Measurements from ENCODE around the gene ANKRD13A.
A peak's percentile ranks its signal among the peaks of the same experiment; 100 is the strongest.

The ANKRD13A gene

DNA sequence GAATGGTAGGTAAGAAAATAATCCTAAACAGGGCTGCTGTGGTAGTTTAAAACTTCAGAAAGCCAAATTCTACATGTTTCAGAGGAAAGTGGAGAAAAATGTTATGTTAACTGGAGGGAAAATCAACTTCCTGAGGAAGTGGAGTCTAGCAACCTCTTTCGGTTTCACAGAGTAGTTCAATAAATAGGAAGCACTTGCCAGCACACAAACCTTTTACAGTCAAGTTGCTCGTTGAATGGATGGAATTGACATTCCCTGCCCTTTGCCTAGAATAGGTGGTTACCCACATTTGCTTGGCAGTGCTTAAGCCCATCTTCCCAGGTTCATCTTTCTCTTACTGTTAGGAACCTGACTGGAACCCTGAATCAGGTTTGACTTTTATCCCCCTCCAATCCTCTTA, 15.9 kb downstream of the ANKRD13A start:
- H3K36me3 ChIP-seq (ENCODE audit: control insufficient read depth, insufficient read depth, low read length) = no peaks in the 10 kb centered on the region
- no peaks in the 10 kb centered on the region for H3K9me3 ChIP-seq (ENCODE audit: control insufficient read depth, low read length)
- no peaks in the 10 kb centered on the region for H3K4me1 ChIP-seq (ENCODE audit: control insufficient read depth, insufficient read depth, low read length)
- no peak overlapping the region for H3K4me3 ChIP-seq (ENCODE audit: low read length)
- no peaks in the 10 kb centered on the region for H3K27me3 ChIP-seq (ENCODE audit: control insufficient read depth, insufficient read depth, low read length)
- H3K9ac ChIP-seq (ENCODE audit: low read length) = no peak overlapping the region

DNA sequence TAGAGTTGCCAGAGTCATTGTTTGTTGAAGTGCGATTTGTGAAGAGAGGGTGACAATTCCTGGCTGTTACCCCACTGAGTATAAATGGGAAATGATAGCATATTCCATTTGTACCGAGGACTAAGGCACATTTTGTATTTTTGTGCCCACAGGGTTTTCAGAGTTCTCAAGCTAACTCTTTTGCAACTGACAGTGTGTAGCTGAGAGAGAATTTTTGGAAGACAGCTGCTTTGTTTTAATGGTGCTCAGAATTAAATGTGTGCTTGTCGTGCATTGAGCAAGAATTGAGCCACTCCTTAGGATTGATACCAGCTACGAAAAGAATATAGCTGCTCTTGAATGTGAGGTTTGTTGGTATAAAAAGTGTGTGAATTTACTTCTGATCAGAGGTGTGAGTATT, 21.7 kb downstream of the ANKRD13A start:
- no peaks in the 10 kb centered on the region for H3K9me3 ChIP-seq (ENCODE audit: control insufficient read depth, low read length)
- peaks cover 5% of the 10 kb centered on the region for H3K36me3 ChIP-seq (ENCODE audit: control insufficient read depth, insufficient read depth, low read length)
- no peak overlapping the region for H3K9ac ChIP-seq (ENCODE audit: low read length)
- no peaks in the 10 kb centered on the region for H3K4me1 ChIP-seq (ENCODE audit: control insufficient read depth, insufficient read depth, low read length)
- no peaks in the 10 kb centered on the region for H3K27me3 ChIP-seq (ENCODE audit: control insufficient read depth, insufficient read depth, low read length)
- no peak overlapping the region for H3K4me3 ChIP-seq (ENCODE audit: low read length)

GRCh38 chr12:110023059-110023980, 24.1 kb downstream of the ANKRD13A start:
- H3K4me1 ChIP-seq (ENCODE audit: control insufficient read depth, insufficient read depth, low read length) = no peaks in the 10 kb centered on the region
- no peaks in the 10 kb centered on the region for H3K27me3 ChIP-seq (ENCODE audit: control insufficient read depth, insufficient read depth, low read length)
- peaks cover 20% of the 10 kb centered on the region for H3K36me3 ChIP-seq (ENCODE audit: control insufficient read depth, insufficient read depth, low read length)
- no peak overlapping the region for H3K4me3 ChIP-seq (ENCODE audit: low read length)
- no peaks in the 10 kb centered on the region for H3K9me3 ChIP-seq (ENCODE audit: control insufficient read depth, low read length)
- H3K9ac ChIP-seq (ENCODE audit: low read length) = no peak overlapping the region

GRCh38 chr12:110024051-110024450, 24.8 kb downstream of the ANKRD13A start:
- no peaks in the 10 kb centered on the region for H3K27me3 ChIP-seq (ENCODE audit: control insufficient read depth, insufficient read depth, low read length)
- peaks cover 21% of the 10 kb centered on the region for H3K36me3 ChIP-seq (ENCODE audit: control insufficient read depth, insufficient read depth, low read length)
- H3K4me3 ChIP-seq (ENCODE audit: low read length) = no peak overlapping the region
- H3K9ac ChIP-seq (ENCODE audit: low read length) = no peak overlapping the region
- no peaks in the 10 kb centered on the region for H3K9me3 ChIP-seq (ENCODE audit: control insufficient read depth, low read length)
- no peaks in the 10 kb centered on the region for H3K4me1 ChIP-seq (ENCODE audit: control insufficient read depth, insufficient read depth, low read length)

- no peaks in the 10 kb centered on the region for H3K9me3 ChIP-seq (ENCODE audit: control insufficient read depth, low read length)
- H3K27me3 ChIP-seq (ENCODE audit: control insufficient read depth, insufficient read depth, low read length) = no peaks in the 10 kb centered on the region
- no peak overlapping the region for H3K9ac ChIP-seq (ENCODE audit: low read length)
- no peaks in the 10 kb centered on the region for H3K4me1 ChIP-seq (ENCODE audit: control insufficient read depth, insufficient read depth, low read length)
- no peak overlapping the region for H3K4me3 ChIP-seq (ENCODE audit: low read length)
- peaks cover 21% of the 10 kb centered on the region for H3K36me3 ChIP-seq (ENCODE audit: control insufficient read depth, insufficient read depth, low read length)
Observed at GRCh38 chr12:110028323-110028722, 29.1 kb downstream of the ANKRD13A start.

GRCh38 chr12:110029290-110029815, 30.1 kb downstream of the ANKRD13A start:
- Histone ChIP-seq H3K9ac (ENCODE audit: low read length) (no peak overlapping the region), H3K4me1 (ENCODE audit: control insufficient read depth, insufficient read depth, low read length) (no peaks in the 10 kb centered on the region), H3K27me3 (ENCODE audit: control insufficient read depth, insufficient read depth, low read length) (no peaks in the 10 kb centered on the region), H3K36me3 (ENCODE audit: control insufficient read depth, insufficient read depth, low read length) (peaks cover 19% of the 10 kb centered on the region), H3K9me3 (ENCODE audit: control insufficient read depth, low read length) (no peaks in the 10 kb centered on the region), H3K4me3 (ENCODE audit: low read length) (no peak overlapping the region)

- H3K4me1 ChIP-seq (ENCODE audit: control insufficient read depth, insufficient read depth, low read length) = peaks cover 4% of the 10 kb centered on the region
- H3K9ac ChIP-seq (ENCODE audit: low read length) = no peak overlapping the region
- no peaks in the 10 kb centered on the region for H3K9me3 ChIP-seq (ENCODE audit: control insufficient read depth, low read length)
- no peak overlapping the region for H3K4me3 ChIP-seq (ENCODE audit: low read length)
- H3K27me3 ChIP-seq (ENCODE audit: control insufficient read depth, insufficient read depth, low read length) = no peaks in the 10 kb centered on the region
- peaks cover 6% of the 10 kb centered on the region for H3K36me3 ChIP-seq (ENCODE audit: control insufficient read depth, insufficient read depth, low read length)
Observed at GRCh38 chr12:110033888-110034287, 34.7 kb downstream of the ANKRD13A start.

DNA sequence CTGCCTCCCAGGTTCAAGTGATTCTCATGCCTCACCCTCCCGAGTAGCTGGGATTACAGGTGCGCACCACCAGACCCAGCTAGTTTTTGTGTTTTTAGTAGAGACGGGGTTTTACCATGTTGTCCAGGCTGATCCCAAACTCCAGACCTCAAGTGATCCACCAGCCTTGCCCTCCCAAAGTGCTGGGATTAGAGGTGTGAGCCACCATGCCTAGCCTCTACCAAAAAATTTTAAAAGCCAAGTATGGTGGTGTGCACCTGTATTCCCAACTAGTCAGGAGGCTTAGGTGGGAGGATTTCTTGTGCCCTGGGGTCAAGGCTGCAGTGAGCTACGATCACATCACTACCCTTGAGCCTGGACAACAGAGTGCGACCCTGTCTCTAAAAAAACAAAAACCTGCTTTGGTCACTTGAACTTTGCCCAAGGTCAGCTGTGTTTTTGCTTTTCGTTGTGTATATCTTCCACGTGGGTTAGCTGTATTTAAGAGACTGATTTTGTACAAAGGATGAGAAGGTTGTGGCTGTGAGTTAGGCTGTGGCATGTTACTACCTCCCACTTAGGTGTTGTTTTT, 36.4 kb downstream of the ANKRD13A start:
- no peaks in the 10 kb centered on the region for H3K27me3 ChIP-seq (ENCODE audit: control insufficient read depth, insufficient read depth, low read length)
- no peak overlapping the region for H3K9ac ChIP-seq (ENCODE audit: low read length)
- peaks cover 6% of the 10 kb centered on the region for H3K36me3 ChIP-seq (ENCODE audit: control insufficient read depth, insufficient read depth, low read length)
- no peaks in the 10 kb centered on the region for H3K9me3 ChIP-seq (ENCODE audit: control insufficient read depth, low read length)
- no peak overlapping the region for H3K4me3 ChIP-seq (ENCODE audit: low read length)
- peaks cover 14% of the 10 kb centered on the region for H3K4me1 ChIP-seq (ENCODE audit: control insufficient read depth, insufficient read depth, low read length)

DNA sequence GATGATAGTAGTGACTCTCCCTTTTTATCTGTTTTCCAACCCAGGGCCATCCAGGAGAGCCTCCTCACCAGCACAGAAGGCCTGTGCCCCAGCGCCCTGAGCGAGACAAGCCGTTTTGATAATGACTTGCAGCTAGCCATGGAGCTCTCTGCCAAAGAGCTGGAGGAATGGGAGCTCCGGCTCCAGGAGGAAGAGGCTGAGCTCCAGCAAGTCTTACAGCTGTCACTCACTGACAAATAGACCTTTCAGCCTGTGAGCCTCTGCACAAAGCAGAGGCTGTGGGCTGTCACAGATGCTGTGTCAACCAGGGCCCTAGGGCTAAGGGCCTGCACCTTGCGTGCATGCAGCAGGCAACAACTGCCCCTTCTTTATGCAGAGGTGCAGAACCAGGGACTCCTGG, 38.1 kb downstream of the ANKRD13A start:
- no peaks in the 10 kb centered on the region for H3K27me3 ChIP-seq (ENCODE audit: control insufficient read depth, insufficient read depth, low read length)
- no peaks in the 10 kb centered on the region for H3K9me3 ChIP-seq (ENCODE audit: control insufficient read depth, low read length)
- H3K9ac ChIP-seq (ENCODE audit: low read length) = no peak overlapping the region
- peaks cover 14% of the 10 kb centered on the region for H3K4me1 ChIP-seq (ENCODE audit: control insufficient read depth, insufficient read depth, low read length)
- H3K36me3 ChIP-seq (ENCODE audit: control insufficient read depth, insufficient read depth, low read length) = peaks cover 6% of the 10 kb centered on the region
- H3K4me3 ChIP-seq (ENCODE audit: low read length) = no peak overlapping the region

GRCh38 chr12:110038741-110039084, 39.5 kb downstream of the ANKRD13A start:
- no peaks in the 10 kb centered on the region for H3K9me3 ChIP-seq (ENCODE audit: control insufficient read depth, low read length)
- peaks cover 22% of the 10 kb centered on the region for H3K4me1 ChIP-seq (ENCODE audit: control insufficient read depth, insufficient read depth, low read length)
- H3K9ac ChIP-seq (ENCODE audit: low read length) = peak overlapping the region; percentile 15
- H3K4me3 ChIP-seq (ENCODE audit: low read length) = no peak overlapping the region
- peaks cover 6% of the 10 kb centered on the region for H3K36me3 ChIP-seq (ENCODE audit: control insufficient read depth, insufficient read depth, low read length)
- H3K27me3 ChIP-seq (ENCODE audit: control insufficient read depth, insufficient read depth, low read length) = no peaks in the 10 kb centered on the region

- H3K9ac ChIP-seq (ENCODE audit: low read length) = peak overlapping the region; percentile 48
- peak overlapping the region; percentile 16 for H3K4me3 ChIP-seq (ENCODE audit: low read length)
- peaks cover 6% of the 10 kb centered on the region for H3K36me3 ChIP-seq (ENCODE audit: control insufficient read depth, insufficient read depth, low read length)
- H3K27me3 ChIP-seq (ENCODE audit: control insufficient read depth, insufficient read depth, low read length) = no peaks in the 10 kb centered on the region
- H3K9me3 ChIP-seq (ENCODE audit: control insufficient read depth, low read length) = no peaks in the 10 kb centered on the region
- H3K4me1 ChIP-seq (ENCODE audit: control insufficient read depth, insufficient read depth, low read length) = peaks cover 22% of the 10 kb centered on the region
Observed at GRCh38 chr12:110039085-110039807, 40.0 kb downstream of the ANKRD13A start.

DNA sequence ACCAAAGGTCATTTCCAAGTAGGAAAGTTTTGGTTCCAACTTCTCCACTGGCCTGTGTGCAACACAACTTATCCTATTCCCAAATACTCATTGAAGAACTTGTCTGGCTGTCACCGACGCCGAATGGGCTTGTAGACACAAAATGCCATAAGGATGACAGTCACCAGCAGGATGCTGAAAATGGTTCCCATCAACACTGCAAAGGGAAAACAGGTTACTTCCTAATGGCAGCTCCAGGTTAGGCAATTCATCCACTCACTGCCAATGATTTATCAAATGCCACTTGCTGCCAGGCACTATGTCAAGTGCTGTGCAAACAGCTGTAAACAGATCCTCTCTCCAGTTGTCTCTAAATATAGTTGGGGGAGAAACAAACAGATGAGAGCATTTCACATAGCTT, 43.0 kb downstream of the ANKRD13A start:
- H3K27me3 ChIP-seq (ENCODE audit: control insufficient read depth, insufficient read depth, low read length) = no peaks in the 10 kb centered on the region
- no peak overlapping the region for H3K9ac ChIP-seq (ENCODE audit: low read length)
- H3K9me3 ChIP-seq (ENCODE audit: control insufficient read depth, low read length) = no peaks in the 10 kb centered on the region
- peaks cover 4% of the 10 kb centered on the region for H3K36me3 ChIP-seq (ENCODE audit: control insufficient read depth, insufficient read depth, low read length)
- no peak overlapping the region for H3K4me3 ChIP-seq (ENCODE audit: low read length)
- peaks cover 22% of the 10 kb centered on the region for H3K4me1 ChIP-seq (ENCODE audit: control insufficient read depth, insufficient read depth, low read length)
